ENCODE results near the gene DNAJB4. TPM values are rescaled to one million over a fixed set of nuclear protein-coding genes. Genes with fewer than 3 reads are reported as not detected.
A peak's percentile ranks its signal among the peaks of the same experiment; 100 is the strongest.
"Not testable (repeated sequence)": the region's sequence is repeated elsewhere in the genome, so short reads cannot be mapped to it uniquely, and the experiment has no call there.

DNAJB4 gene
- total RNA-seq, 1 donor from 2014 or later = 23.2 TPM

- H3K9me3 Mint-ChIP-seq = no peaks in the 10 kb centered on the region
- peaks cover 4% of the 10 kb centered on the region for H3K36me3 Mint-ChIP-seq (ENCODE audit: low read depth)
- peak overlapping the region; percentile 33 for H3K4me3 Mint-ChIP-seq
- DNase-seq (ENCODE audit: low read depth, low spot score) = no peak
- peaks cover 23% of the 10 kb centered on the region for H3K4me1 Mint-ChIP-seq
- no peak overlapping the region for H3K27ac Mint-ChIP-seq (ENCODE audit: unreplicated experiment)
- H3K27me3 Mint-ChIP-seq (ENCODE audit: low read depth) = peaks cover 2% of the 10 kb centered on the region
- no peak for TF ChIP-seq CTCF (conservative IDR thresholded peaks at IDR 0.05)
Measured at GRCh38 chr1:78009276-78009675, 4.5 kb downstream of the DNAJB4 start.

DNA sequence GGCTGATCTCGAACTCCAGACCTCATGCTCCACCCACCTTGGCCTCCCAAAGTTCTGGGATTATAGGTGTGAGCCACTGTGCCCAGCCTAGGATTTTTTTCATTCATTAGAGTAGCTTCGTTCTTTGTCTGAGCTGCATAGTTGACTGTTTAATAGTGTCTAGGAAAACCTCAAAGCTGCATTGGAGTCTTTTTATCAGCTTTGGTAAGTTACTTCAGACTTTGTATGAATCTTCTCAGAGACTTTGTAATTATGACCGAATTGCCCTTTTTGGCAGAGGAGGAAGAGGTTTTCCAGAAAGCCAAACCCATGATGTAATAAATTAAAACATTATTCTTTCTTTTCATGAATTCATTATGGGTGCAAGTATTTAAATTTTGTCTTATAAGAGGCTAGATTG is 5.1 kb downstream of the DNAJB4 start:
- no peaks in the 10 kb centered on the region for H3K9me3 Mint-ChIP-seq
- no peak for DNase-seq (ENCODE audit: low read depth, low spot score)
- H3K4me3 Mint-ChIP-seq = no peak overlapping the region
- TF ChIP-seq CTCF (conservative IDR thresholded peaks at IDR 0.05) = no peak
- peaks cover 18% of the 10 kb centered on the region for H3K4me1 Mint-ChIP-seq
- peaks cover 5% of the 10 kb centered on the region for H3K36me3 Mint-ChIP-seq (ENCODE audit: low read depth)
- H3K27me3 Mint-ChIP-seq (ENCODE audit: low read depth) = no peaks in the 10 kb centered on the region
- no peak overlapping the region for H3K27ac Mint-ChIP-seq (ENCODE audit: unreplicated experiment)

DNA sequence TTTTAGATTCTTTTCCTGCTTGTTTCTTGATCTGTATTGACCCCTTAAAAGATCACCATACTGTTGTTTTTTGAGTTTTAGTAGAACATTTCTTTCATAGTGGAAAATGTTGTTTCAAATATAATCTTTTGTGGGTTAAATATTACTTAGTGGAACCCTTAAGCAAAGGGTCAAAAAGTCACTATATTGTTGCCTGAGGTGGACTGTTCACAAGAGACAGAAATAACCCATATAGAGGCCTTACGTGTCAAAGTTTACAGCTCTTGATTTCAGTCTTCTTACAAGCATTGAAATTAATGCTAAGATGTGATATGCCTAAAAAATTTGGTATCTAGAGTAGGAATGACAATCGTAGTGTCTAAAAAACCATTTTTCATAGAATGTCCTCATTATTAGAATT is 6.3 kb downstream of the DNAJB4 start:
- no peak overlapping the region for H3K27ac Mint-ChIP-seq (ENCODE audit: unreplicated experiment)
- H3K4me3 Mint-ChIP-seq = no peak overlapping the region
- peaks cover 7% of the 10 kb centered on the region for H3K36me3 Mint-ChIP-seq (ENCODE audit: low read depth)
- no peaks in the 10 kb centered on the region for H3K9me3 Mint-ChIP-seq
- TF ChIP-seq CTCF (conservative IDR thresholded peaks at IDR 0.05) = no peak
- H3K27me3 Mint-ChIP-seq (ENCODE audit: low read depth) = no peaks in the 10 kb centered on the region
- no peak for DNase-seq (ENCODE audit: low read depth, low spot score)
- peaks cover 5% of the 10 kb centered on the region for H3K4me1 Mint-ChIP-seq

DNA sequence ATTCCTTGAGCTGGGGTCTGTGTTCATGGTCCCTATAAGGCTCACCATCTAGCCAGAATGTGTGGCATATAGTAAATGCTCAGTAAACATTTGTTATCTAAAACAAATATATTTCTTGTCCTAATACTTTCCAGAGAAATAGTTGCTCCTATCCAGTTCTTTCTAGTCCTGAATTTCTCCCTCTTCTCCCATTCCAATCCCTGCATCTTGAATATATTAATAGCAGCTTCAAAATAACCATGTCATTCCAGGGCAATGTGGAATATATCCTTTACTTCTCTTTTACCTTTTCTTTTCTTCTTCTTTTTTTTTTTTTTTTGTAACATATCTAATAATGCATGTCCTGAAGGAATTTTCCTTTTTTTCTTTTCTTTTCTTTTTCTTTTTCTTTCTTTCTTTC is 10.4 kb downstream of the DNAJB4 start:
- TF ChIP-seq CTCF (conservative IDR thresholded peaks at IDR 0.05) = no peak
- peaks cover 3% of the 10 kb centered on the region for H3K4me1 Mint-ChIP-seq
- no peaks in the 10 kb centered on the region for H3K9me3 Mint-ChIP-seq
- no peak overlapping the region for H3K4me3 Mint-ChIP-seq
- peaks cover 7% of the 10 kb centered on the region for H3K36me3 Mint-ChIP-seq (ENCODE audit: low read depth)
- no peaks in the 10 kb centered on the region for H3K27me3 Mint-ChIP-seq (ENCODE audit: low read depth)
- no peak overlapping the region for H3K27ac Mint-ChIP-seq (ENCODE audit: unreplicated experiment)
- DNase-seq (ENCODE audit: low read depth, low spot score) = no peak

- Mint-ChIP-seq H3K27me3 (ENCODE audit: low read depth) (no peaks in the 10 kb centered on the region), H3K4me1 (no peaks in the 10 kb centered on the region), H3K27ac (ENCODE audit: unreplicated experiment) (no peak overlapping the region), H3K4me3 (no peak overlapping the region), H3K9me3 (no peaks in the 10 kb centered on the region), H3K36me3 (ENCODE audit: low read depth) (peaks cover 3% of the 10 kb centered on the region)
- DNase-seq (ENCODE audit: low read depth, low spot score) = no peak
- TF ChIP-seq CTCF (conservative IDR thresholded peaks at IDR 0.05) = no peak
Measured at GRCh38 chr1:78019024-78019423, 14.3 kb downstream of the DNAJB4 start.

DNA sequence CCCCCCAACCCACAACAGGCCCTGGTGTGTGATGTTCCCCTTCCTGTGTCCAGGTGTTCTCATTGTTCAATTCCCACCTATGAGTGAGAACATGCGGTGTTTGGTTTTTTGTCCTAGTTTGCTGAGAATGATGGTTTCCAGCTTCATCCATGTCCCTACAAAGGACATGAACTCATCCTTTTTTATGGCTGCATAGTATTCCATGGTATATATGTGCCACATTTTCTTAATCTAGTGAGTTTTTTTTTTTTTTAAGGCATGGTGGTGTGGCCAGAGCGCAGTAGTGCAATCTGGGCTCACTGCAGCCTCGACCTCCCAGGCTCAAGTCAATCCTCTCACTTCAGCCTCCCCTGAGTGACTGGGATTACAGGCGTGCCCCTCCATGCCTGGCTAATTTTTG is 16.4 kb downstream of the DNAJB4 start:
- not testable (repeated sequence) for H3K36me3 Mint-ChIP-seq (ENCODE audit: low read depth); H3K4me3 Mint-ChIP-seq; H3K9me3 Mint-ChIP-seq; H3K4me1 Mint-ChIP-seq; H3K27me3 Mint-ChIP-seq (ENCODE audit: low read depth); H3K27ac Mint-ChIP-seq (ENCODE audit: unreplicated experiment); DNase-seq (ENCODE audit: low read depth, low spot score)

Data from neural crest cell (in vitro differentiated cells).